Stomach smooth muscle (tissue), 2 donors: Measurements from ENCODE around the gene BRSK1.

Source experiments
- H3K27ac ChIP-seq: one replicate; pipeline ENCODE4 v1.7.0; 2013; ENCODE audit warnings: mild to moderate bottlenecking, low read length, inconsistent platforms
- H3K27me3 ChIP-seq, 2 donors: one replicate each; pipeline ENCODE4 v1.7.0; 2013; ENCODE audit warnings: low read length in 2 of 2; ENCODE audit not compliant: insufficient read depth in 2 of 2, control insufficient read depth in 1 of 2
- H3K36me3 ChIP-seq, 2 donors: one replicate each; pipeline ENCODE4 v1.7.0; 2013; ENCODE audit warnings: low read length in 2 of 2; ENCODE audit not compliant: control insufficient read depth in 2 of 2, insufficient read depth in 2 of 2
- H3K4me1 ChIP-seq: one replicate; pipeline ENCODE4 v1.7.0; 2013; ENCODE audit warnings: low read length; ENCODE audit not compliant: control insufficient read depth, insufficient read depth
- H3K4me3 ChIP-seq, 2 donors: one replicate each; pipeline ENCODE4 v1.7.0; 2013; ENCODE audit warnings: low read length in 2 of 2
- H3K9ac ChIP-seq, 2 donors: one replicate each; pipeline ENCODE4 v1.7.0; 2013; ENCODE audit warnings: low read length in 2 of 2, mild to moderate bottlenecking in 1 of 2
- H3K9me3 ChIP-seq, 2 donors: one replicate each; pipeline ENCODE4 v1.7.0; 2013; ENCODE audit warnings: low read length in 2 of 2; ENCODE audit not compliant: control insufficient read depth in 2 of 2
- donor health status: healthy.
- donor health status: Pancreatic carcinoma.

The BRSK1 gene

GRCh38 chr19:55339889-55340783, 56.3 kb downstream of the BRSK1 start:
- Histone ChIP-seq H3K27me3 (peaks cover 0 to 4% of the 10 kb centered on the region in 2 donors), H3K36me3 (peaks cover 4% of the 10 kb centered on the region in 2 donors), H3K9ac (peak overlapping the region; percentile 83 to 84), H3K27ac (peak overlapping the region; percentile 53), H3K4me1 (peaks cover 21% of the 10 kb centered on the region), H3K4me3 (peak overlapping the region; percentile 86 to 88), H3K9me3 (no peaks in the 10 kb centered on the region)

DNA sequence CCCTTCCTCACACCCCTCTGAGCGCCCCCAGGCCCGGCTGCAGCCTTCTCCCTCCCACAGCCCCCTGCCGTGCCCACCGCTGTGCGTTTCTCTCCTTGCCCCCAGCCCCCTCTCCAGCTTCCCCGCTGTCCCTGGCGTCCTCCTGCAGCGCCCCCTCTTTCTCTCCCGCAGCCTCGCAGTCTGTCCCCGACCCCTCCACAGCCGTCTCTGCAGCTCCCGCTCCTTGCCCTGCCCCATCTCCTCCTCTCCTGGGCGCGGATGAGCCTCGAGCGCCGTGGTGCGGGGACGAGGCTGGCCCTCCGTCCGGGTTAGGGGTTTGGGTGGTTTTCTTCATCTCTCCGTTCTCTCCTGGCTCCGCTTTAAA, 57.0 kb downstream of the BRSK1 start:
- Histone ChIP-seq H3K9me3 (no peaks in the 10 kb centered on the region), H3K4me1 (peaks cover 25% of the 10 kb centered on the region), H3K9ac (peak overlapping the region; percentile 83 to 84), H3K27me3 (peaks cover 0 to 4% of the 10 kb centered on the region in 2 donors), H3K27ac (no peak overlapping the region), H3K4me3 (peak overlapping the region; percentile 86 to 88), H3K36me3 (peaks cover 4% of the 10 kb centered on the region in 2 donors)

GRCh38 chr19:55341171-55341588, 57.4 kb downstream of the BRSK1 start:
- no peak overlapping the region for H3K27ac ChIP-seq
- H3K9ac ChIP-seq: peak overlapping the region in 1 of 2 donors; percentile 84
- H3K9me3 ChIP-seq: no peaks in the 10 kb centered on the region
- peaks cover 0 to 4% of the 10 kb centered on the region in 2 donors for H3K27me3 ChIP-seq
- H3K4me3 ChIP-seq: peak overlapping the region; percentile 86 to 88
- H3K4me1 ChIP-seq: peaks cover 29% of the 10 kb centered on the region
- H3K36me3 ChIP-seq: peaks cover 4% of the 10 kb centered on the region in 2 donors

DNA sequence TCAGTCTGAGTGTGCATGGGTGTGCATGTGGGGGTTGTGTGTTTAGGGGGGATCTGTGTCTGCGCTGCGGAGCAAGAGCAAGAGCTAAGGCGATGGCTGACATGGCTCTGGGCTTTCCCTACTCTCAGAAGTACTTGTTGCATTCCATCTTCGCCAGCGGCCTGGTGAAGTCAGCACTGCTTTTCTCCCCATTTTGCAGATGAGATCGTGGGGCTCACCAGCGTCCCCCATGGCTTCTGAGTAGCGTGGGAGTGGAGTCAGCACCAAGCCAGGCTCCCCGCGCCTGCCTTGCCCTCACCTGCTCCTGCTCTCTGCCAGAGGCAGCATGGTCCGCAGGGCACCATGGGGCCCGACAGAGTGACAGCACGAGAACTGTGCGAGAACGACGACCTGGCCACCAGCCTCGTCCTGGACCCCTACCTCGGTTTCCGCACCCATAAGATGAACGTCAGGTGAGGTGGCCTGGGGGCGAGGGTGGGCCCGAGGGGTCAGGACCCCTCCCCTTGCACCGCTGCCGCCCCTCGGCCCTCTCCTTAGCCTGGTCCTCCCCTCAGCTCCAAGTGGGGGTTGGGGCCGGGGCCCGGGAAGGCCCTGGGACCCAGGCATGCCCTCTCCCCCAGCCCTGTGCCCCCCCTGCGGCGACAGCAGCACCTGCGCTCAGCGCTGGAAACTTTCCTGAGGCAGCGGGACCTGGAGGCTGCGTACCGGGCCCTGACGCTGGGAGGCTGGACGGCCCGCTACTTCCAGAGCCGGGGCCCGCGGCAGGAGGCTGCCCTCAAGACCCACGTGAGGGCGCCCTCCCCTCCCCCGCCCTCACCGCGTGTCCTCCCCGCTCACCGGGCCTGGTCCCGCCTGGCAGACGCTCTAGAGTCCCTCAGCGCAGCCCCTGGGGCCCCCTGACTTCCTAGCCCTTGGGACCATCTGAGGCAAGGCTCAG, 58.1 kb downstream of the BRSK1 start:
- peaks cover 29% of the 10 kb centered on the region for H3K4me1 ChIP-seq
- H3K4me3 ChIP-seq: peak overlapping the region; percentile 30 to 52
- peaks cover 0 to 2% of the 10 kb centered on the region in 2 donors for H3K27me3 ChIP-seq
- no peaks in the 10 kb centered on the region for H3K9me3 ChIP-seq
- H3K27ac ChIP-seq: no peak overlapping the region
- H3K9ac ChIP-seq: no peak overlapping the region
- peaks cover 4% of the 10 kb centered on the region in 2 donors for H3K36me3 ChIP-seq

DNA sequence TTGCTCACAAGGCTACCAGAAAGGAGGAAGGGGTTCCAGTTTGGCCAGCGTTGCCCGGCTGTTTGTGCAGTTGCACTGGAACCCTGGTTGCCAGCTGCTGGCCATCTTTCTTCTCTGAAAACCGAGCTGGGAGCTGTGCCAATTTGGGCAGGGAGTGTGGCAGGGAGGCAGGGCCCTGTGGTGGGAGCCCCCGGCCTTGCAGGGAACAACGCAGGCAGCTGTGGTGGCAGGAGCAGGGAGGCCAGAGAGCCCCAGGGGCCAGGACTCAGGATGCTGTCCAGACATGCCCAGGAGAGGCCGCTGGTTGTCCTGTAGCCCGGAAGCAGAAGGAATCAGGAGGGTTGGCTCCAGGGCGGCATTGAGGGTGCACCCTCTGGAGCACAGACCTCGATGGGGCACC, 60.6 kb downstream of the BRSK1 start:
- Histone ChIP-seq H3K9me3 (no peaks in the 10 kb centered on the region), H3K36me3 (peaks cover 4% of the 10 kb centered on the region in 2 donors), H3K9ac (no peak overlapping the region), H3K27me3 (no peaks in the 10 kb centered on the region), H3K27ac (no peak overlapping the region), H3K4me3 (no peak overlapping the region), H3K4me1 (peaks cover 24% of the 10 kb centered on the region)

GRCh38 chr19:55345101-55345817, 61.5 kb downstream of the BRSK1 start:
- H3K4me3 ChIP-seq: no peak overlapping the region
- no peak overlapping the region for H3K27ac ChIP-seq
- H3K27me3 ChIP-seq: peaks cover under 1 to 2% of the 10 kb centered on the region in 2 donors
- H3K4me1 ChIP-seq: peaks cover 21% of the 10 kb centered on the region
- H3K9ac ChIP-seq: no peak overlapping the region
- peaks cover 4% of the 10 kb centered on the region in 2 donors for H3K36me3 ChIP-seq
- H3K9me3 ChIP-seq: no peaks in the 10 kb centered on the region

GRCh38 chr19:55345818-55346724, 62.3 kb downstream of the BRSK1 start:
- Histone ChIP-seq H3K9me3 (no peaks in the 10 kb centered on the region), H3K4me3 (no peak overlapping the region), H3K27ac (no peak overlapping the region), H3K36me3 (peaks cover 4% of the 10 kb centered on the region in 2 donors), H3K27me3 (peaks cover 4 to 11% of the 10 kb centered on the region in 2 donors), H3K4me1 (peaks cover 14% of the 10 kb centered on the region), H3K9ac (no peak overlapping the region)

GRCh38 chr19:55346725-55347441, 63.1 kb downstream of the BRSK1 start:
- no peak overlapping the region for H3K27ac ChIP-seq
- H3K4me1 ChIP-seq: peaks cover 8% of the 10 kb centered on the region
- H3K9ac ChIP-seq: no peak overlapping the region
- no peak overlapping the region for H3K4me3 ChIP-seq
- peaks cover 4% of the 10 kb centered on the region in 2 donors for H3K36me3 ChIP-seq
- H3K27me3 ChIP-seq: peaks cover 12 to 17% of the 10 kb centered on the region in 2 donors
- H3K9me3 ChIP-seq: no peaks in the 10 kb centered on the region

DNA sequence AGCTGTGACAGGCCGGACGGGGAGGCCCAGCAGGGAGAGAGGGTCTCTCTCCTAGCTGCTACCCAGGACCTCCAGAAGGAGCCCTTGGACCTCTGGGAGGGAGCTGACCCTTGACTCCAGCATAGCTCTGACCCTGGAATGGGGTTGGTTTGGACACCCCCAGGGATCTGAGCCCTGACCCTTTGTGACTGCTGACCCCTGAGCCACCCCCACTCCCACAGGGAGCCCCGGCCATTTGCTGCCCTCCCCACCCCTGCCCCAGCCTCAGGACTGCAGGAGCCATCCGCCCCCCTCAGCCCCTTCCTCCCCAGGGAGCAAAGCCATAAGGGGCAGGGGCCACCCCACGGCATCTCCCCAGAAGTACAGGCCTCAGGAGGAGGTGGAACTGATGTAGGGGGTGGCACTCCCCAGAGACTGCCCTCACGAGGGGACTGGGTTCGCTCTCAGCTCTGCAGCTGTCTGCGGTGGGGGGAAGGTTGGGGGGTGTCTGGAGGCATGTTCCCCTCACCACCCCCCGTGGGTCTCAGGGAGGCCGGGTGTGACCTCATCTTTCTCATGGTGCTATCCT, 63.7 kb downstream of the BRSK1 start:
- no peak overlapping the region for H3K4me3 ChIP-seq
- H3K9me3 ChIP-seq: no peaks in the 10 kb centered on the region
- peaks cover 18 to 24% of the 10 kb centered on the region in 2 donors for H3K27me3 ChIP-seq
- H3K36me3 ChIP-seq: peaks cover 2 to 3% of the 10 kb centered on the region in 2 donors
- no peak overlapping the region for H3K27ac ChIP-seq
- H3K4me1 ChIP-seq: peaks cover 8% of the 10 kb centered on the region
- no peak overlapping the region for H3K9ac ChIP-seq
